ENCODE data around the gene PRADC1. TPM values are rescaled to one million over a fixed set of nuclear protein-coding genes. Genes with fewer than 3 reads are reported as not detected.

The PRADC1 gene
- total and polyA plus RNA-seq, 9 of the 15 experiments (the other 6 are each of a cell fraction or from before 2014, with no cell fraction given): 7.3 to 47.4 (median 34.2) TPM

GRCh38 chr2:73232403-73233153 is 461 bp downstream of the PRADC1 start (continued):
- TF ChIP-seq SAP30 (IDR thresholded peaks at IDR 0.05; ENCODE audit: borderline replicate concordance, insufficient read depth, low read depth, low read length, poor library complexity, severe bottlenecking): peak; percentile 87
- peak; percentile 20 for TF ChIP-seq POLR2B (IDR thresholded peaks at IDR 0.05; ENCODE audit: low read depth, partially characterized antibody)
- TF ChIP-seq, protein P1, sequence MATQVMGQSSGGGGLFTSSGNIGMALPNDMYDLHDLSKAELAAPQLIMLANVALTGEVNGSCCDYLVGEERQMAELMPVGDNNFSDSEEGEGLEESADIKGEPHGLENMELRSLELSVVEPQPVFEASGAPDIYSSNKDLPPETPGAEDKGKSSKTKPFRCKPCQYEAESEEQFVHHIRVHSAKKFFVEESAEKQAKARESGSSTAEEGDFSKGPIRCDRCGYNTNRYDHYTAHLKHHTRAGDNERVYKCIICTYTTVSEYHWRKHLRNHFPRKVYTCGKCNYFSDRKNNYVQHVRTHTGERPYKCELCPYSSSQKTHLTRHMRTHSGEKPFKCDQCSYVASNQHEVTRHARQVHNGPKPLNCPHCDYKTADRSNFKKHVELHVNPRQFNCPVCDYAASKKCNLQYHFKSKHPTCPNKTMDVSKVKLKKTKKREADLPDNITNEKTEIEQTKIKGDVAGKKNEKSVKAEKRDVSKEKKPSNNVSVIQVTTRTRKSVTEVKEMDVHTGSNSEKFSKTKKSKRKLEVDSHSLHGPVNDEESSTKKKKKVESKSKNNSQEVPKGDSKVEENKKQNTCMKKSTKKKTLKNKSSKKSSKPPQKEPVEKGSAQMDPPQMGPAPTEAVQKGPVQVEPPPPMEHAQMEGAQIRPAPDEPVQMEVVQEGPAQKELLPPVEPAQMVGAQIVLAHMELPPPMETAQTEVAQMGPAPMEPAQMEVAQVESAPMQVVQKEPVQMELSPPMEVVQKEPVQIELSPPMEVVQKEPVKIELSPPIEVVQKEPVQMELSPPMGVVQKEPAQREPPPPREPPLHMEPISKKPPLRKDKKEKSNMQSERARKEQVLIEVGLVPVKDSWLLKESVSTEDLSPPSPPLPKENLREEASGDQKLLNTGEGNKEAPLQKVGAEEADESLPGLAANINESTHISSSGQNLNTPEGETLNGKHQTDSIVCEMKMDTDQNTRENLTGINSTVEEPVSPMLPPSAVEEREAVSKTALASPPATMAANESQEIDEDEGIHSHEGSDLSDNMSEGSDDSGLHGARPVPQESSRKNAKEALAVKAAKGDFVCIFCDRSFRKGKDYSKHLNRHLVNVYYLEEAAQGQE (IDR thresholded peaks at IDR 0.05; ENCODE audit: borderline replicate concordance): no peak
- TF ChIP-seq, protein P1 (CRISPR knock-in tag; IDR thresholded peaks at IDR 0.05; ENCODE audit: low read depth): 0 out of 2 replicates have a peak, but pooled peaks have one; percentile 58

Data from K562 (cell line).